GM10266 (cell line): Measurements from ENCODE around the gene KCNJ18.
"Not testable (repeated sequence)": the region's sequence is repeated elsewhere in the genome, so short reads cannot be mapped to it uniquely, and the experiment has no call there.

ENCODE experiments used
- DNase-seq: peaks from one replicate; pipeline ENCODE4 v3.0.0; 2012; ENCODE audit errors: extremely low spot score

Gene KCNJ18

DNA sequence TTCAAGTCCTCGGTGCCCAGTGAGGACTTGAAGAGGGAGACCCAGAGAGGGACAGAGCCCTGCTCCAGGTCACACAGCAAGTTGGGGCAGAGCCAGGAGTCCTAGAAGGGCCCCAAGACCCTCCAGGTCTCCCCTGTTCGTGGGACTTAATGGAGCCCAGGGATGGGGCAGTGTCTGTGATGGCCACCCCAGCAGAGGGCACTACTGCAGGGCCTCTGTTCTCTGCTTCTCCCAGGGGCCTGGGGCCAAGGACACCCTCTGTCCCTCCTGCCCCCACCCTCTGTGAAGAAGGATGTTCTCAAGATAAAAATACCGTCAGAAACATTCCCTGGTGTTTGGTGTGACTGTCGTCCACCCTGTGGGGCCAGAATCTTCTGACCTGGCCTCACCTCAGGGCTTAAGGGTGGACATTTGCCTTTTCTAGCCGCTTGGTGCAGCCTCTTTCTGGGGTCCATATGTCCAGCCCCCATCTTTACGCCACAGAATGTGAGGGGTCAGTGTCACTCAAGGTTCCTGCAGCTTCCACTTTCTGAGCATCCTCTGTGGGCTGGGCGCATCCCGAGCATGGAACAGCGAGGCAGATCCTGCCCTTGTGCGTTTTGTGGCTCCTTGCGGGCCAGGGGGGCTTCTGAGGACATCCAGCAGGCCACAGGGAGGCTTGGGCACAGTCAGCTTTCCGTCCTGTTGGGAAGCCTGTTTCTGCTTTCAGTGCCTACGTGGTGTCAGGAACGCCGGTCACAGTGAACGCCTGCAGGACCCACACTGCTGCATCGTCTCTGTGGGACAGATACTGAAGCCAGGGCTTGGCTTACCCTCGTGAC, at the start of gene KCNJ18:
Gene KCNJ18, plus strand, starts transcription at position 641 of the 821 bp plus-strand sequence. CDS start 10,264 bp downstream, outside the sequence.
- DNase-seq = not testable (repeated sequence)

GRCh38 chr17:21648125-21648524, 44.2 kb upstream of the KCNJ18 start:
- DNase-seq = not testable (repeated sequence)

- DNase-seq = not testable (repeated sequence)
Measured at GRCh38 chr17:21650043-21650442, 42.3 kb upstream of the KCNJ18 start.

DNA sequence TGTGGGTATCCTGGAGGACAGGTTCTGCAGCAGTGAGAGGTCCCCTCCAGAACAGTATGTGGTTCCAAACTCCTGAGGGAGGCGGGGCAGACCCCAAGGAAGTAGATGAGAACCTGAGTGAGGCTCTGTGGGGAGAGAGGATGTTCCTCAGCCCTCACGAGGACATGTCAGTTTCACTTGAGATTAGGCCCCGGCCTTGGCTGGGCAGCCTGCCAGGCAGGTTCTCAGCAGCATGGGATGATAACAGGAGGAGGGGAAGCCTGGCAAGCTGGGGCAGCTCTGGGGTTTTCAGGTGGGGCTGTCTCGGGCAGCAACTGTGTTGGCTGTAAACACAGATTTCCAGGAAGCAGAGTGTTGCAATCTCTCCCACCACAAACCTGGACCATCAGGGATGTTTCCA, 40.3 kb upstream of the KCNJ18 start:
- DNase-seq = not testable (repeated sequence)

DNA sequence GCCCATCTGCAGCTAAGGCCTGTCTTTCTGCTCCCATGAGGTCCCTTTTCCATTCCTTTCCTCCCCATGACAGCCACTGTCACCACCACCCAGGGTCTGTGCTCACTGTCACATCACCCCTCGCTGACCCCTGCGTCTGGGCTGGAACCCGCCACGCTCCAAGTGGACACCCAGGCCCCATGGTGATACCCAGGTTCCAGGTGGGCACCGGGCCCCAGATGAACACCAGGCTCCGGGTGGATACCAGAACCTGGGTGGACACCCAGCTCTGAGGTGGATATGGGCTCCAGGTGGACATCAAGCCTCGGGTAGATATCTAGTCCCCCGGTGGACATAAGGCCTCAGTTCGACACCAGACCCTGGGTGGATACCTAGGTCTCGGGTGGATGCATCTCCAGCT, 39.1 kb upstream of the KCNJ18 start:
- not testable (repeated sequence) for DNase-seq

GRCh38 chr17:21656518-21657309, 35.6 kb upstream of the KCNJ18 start:
- DNase-seq = not testable (repeated sequence)

DNA sequence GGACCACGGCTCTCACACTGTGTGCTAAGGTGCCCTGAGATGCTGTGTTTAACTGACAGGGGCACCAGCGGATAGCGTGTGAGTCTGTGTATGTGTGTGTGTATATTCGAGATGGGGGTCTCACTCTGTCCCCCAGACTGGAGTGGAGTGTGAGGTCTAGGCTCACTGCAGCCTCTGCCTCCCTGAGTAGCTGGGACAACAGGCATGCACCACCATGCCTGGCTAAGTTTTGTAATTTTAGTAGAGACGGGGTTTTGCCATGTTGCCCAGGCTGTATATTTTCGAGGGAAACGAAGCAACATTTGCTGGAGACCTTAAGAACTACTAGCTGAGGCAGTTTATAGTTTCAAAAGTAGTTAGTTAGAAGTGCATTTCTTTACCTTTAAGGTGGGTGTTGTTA, 32.7 kb upstream of the KCNJ18 start:
- DNase-seq = not testable (repeated sequence)

DNA sequence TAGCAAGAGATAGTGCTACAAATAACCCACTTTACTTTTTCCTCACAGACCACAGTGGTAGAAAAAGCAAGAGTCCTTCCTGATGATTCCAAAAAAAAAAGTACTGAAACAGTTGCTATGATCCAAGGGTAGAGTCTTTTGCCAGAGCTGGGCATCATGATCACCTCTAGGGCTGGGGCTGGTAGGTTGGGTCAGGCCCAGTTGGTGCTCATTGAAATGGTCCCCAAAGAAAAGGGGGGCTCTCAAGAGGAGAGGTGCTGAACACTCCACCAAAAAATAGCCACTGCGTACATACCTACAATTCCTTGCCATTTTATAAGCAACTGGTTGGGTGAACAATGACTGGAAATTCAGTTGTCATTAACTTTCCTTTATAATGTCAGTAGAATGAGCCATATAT, 30.9 kb upstream of the KCNJ18 start:
- not testable (repeated sequence) for DNase-seq

- not testable (repeated sequence) for DNase-seq
Measured at GRCh38 chr17:21663166-21663565, 29.2 kb upstream of the KCNJ18 start.

- not testable (repeated sequence) for DNase-seq
Measured at GRCh38 chr17:21663614-21664474, 28.5 kb upstream of the KCNJ18 start.

DNA sequence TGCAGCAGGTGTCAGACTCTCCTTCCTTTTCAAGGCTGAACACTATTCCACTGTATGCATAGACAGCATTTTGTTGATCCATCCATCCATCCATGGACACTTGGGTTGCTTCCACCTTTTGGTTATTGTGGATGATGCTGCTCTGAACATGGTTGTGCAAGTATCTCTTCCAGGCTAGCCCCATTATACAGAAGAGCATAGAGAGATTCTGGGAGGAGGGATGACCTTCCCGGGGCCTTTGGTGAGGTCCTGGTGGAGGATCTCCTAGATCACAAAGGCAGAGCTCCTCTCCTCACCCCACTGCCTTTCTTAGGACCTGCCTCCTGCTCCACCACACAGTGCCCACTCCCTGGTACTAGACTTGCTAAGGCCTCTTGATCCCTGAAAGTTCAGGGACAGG, 27.2 kb upstream of the KCNJ18 start:
- DNase-seq = not testable (repeated sequence)

GRCh38 chr17:21665935-21666493, 26.3 kb upstream of the KCNJ18 start:
- not testable (repeated sequence) for DNase-seq

- not testable (repeated sequence) for DNase-seq
Measured at GRCh38 chr17:21666711-21667412, 25.5 kb upstream of the KCNJ18 start.

DNA sequence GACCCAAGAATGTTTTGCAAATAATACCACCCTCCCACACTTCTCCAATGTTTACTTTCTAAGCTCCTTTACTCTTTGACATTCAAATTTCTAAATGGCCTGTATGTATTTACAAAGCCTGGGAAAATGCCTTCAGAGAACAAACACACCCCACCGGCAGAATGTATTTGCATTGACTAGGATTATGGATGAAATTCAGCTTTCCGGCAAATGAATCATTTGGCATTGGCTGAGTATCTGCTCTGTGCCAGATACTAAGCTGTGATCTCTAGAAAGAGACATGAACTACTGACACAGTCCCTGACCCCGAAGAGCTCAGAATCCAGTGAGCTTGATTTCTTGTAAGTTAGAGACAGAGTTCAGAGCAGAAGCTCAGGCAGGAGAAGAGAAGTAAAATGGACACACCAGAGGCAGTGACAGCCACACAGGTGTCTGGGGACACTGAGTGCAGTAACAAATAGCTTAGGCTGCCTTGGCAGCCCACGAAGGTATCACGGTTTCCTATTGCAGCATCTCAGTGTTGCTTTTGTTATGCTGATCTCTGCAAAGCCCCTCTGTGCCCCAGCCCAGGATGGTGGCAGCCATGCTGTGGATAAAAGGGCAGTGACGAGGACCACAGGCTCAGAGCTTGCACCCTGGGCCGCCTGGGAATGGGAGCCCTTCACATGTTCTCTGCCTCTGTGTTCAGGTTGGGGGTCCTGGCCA, 24.8 kb upstream of the KCNJ18 start:
- DNase-seq = not testable (repeated sequence)

- DNase-seq = not testable (repeated sequence)
Measured at GRCh38 chr17:21668118-21668488, 24.2 kb upstream of the KCNJ18 start.

DNA sequence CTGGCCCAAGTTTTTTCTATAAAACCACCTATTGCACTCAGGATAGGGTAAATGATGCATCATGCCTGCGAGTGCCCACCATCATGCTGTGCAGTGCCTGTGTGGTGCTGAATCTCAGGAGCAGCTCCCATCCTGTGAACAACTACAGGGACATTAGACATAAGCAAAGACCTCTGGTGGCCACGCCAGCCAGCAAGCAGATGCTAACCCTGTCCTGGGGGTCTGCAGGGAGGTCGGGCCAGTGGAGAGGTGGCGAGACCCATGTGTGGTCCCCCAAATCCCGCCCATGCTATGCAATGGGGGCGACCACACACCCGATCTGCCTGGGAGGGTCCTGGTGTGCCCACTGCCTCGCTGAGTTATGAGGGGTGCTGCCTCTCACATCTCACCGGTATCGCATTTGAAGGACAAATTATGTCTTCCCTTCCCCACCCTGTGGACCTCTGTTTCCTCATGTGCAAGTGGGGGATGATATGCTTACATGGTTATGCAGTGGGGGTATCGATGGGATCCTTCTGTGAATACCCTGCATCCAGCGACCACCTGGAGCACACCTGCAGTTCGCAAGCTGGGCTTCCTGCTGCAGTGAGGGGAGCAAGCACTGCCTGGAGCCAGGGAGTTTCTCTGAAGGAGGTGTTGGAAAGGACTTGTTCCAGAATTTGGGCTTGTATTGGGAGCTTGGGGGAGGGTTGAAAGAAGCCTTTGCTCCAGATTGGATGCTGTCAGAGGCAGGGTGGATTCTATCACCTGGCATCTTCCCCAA, 23.4 kb upstream of the KCNJ18 start:
- DNase-seq = not testable (repeated sequence)

DNA sequence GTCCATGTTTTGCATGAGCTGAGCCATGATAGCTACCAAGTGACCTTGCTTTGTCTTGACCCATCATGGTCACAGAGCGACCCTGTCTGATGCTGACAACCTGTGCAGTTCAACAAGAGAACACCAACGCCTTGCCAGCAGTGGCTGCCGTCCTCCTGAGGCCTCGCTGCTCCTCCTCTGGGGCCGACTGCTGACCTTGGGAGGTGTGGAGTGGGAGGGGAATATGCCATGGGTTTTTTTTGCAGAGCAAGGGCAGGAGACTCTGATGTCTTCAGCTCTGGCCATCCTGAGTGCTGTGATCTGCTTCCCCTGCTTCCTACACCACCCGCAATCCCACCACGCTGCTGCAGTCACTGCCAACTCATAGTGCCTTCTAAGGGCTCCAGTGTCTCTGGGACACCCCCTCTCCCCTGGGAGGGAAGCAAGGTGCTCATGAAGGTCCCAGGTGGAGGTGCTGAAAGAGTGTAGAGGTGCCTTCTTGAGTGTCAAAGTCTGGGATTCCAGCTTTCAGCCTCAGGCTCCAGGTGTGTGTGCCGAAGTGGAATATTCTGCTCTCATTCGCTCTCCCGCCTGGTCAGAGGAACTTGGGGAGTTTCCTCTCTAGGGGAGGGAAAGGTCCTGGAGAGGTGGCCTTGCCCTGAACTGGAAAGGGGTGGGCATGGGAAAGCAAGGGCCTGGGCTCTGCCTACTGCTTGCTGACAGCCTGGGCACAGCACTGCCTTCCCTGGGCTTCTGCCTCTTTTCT, 22.5 kb upstream of the KCNJ18 start:
- not testable (repeated sequence) for DNase-seq
